ENCODE results near the gene KDM3A. TPM values are rescaled to one million over a fixed set of nuclear protein-coding genes. Genes with fewer than 3 reads are reported as not detected.

Gene KDM3A
- total and polyA plus RNA-seq, 2 of the 8 experiments (the other 6 are each of a cell fraction or from before 2014, with no cell fraction given) = 15.8 to 29.2 TPM

GRCh38 chr2:86436328-86436727 lies 4.8 kb upstream of the KDM3A start:
- no peak overlapping the region for H3K4me2 ChIP-seq (ENCODE audit: insufficient read depth in 1 of 2, low read depth in 2 of 2, low read length in 2 of 2)
- H2BK120ac ChIP-seq (replicated peaks; ENCODE audit: low read depth, low read length) = no peak overlapping the region
- H4K91ac ChIP-seq (replicated peaks; ENCODE audit: insufficient read length, low read length) = no peak overlapping the region
- H3K23ac ChIP-seq (ENCODE audit: insufficient read length) = no peak overlapping the region
- no peak overlapping the region for H3K14ac ChIP-seq (ENCODE audit: insufficient read length)
- no peak overlapping the region for H2BK5ac ChIP-seq (ENCODE audit: low read depth, low read length)
- no peak overlapping the region for H3K4me3 ChIP-seq (ENCODE audit: extremely low read depth in 1 of 4, insufficient read depth in 2 of 4, low read depth in 3 of 4, low read length in 4 of 4)
- H3K18ac ChIP-seq (ENCODE audit: extremely low read depth, low read length) = no peak overlapping the region
- no peak overlapping the region for H3K9ac ChIP-seq (replicated peaks in 1 of 4; ENCODE audit: extremely low read depth in 1 of 4, low read depth in 3 of 4, low read length in 3 of 4)
- peaks cover 7 to 21% of the 10 kb centered on the region in 2 experiments for H3K9me3 ChIP-seq (ENCODE audit: insufficient read depth in 2 of 2, low read depth in 1 of 2, low read length in 1 of 2)
- no peak overlapping the region for H3K4ac ChIP-seq (replicated peaks; ENCODE audit: insufficient read length, low read depth, low read length)
- H2AFZ ChIP-seq (ENCODE audit: low read length) = no peak overlapping the region
- no peak overlapping the region for H3K56ac ChIP-seq (replicated peaks; ENCODE audit: insufficient read length, low read depth, low read length)
- no peak for DNase-seq (ENCODE audit: low read depth in 1 of 2, low spot score in 2 of 2)
- H2BK20ac ChIP-seq (ENCODE audit: low read length) = no peak overlapping the region
- no peaks in the 10 kb centered on the region for H3K79me2 ChIP-seq (ENCODE audit: control insufficient read depth in 1 of 2, insufficient read depth in 2 of 2, low read length in 2 of 2)
- no peak overlapping the region for H2BK15ac ChIP-seq (ENCODE audit: low read length)
- H2BK12ac ChIP-seq (ENCODE audit: low read depth, low read length) = no peak overlapping the region
- no peak overlapping the region for H3K27ac ChIP-seq (ENCODE audit: low read depth, low read length)
- no peak overlapping the region for H2AK5ac ChIP-seq (ENCODE audit: low read depth, low read length)
- H4K5ac ChIP-seq (ENCODE audit: insufficient read length, low read depth, low read length) = no peak overlapping the region
- H3K36me3 ChIP-seq (ENCODE audit: control insufficient read depth in 2 of 4, insufficient read depth in 4 of 4, low read length in 3 of 4) = peaks cover 0 to 10% (median 0%) of the 10 kb centered on the region in 4 experiments; a peak in 1 of 8 replicates
- POLR2A ChIA-PET (ENCODE audit: partially characterized antibody) = no interaction called here
- CTCF ChIA-PET (ENCODE audit: partially characterized antibody) = interaction anchor here (0.8 to 1.3 kb wide), 2 partner anchors 32 to 40 kb away, joined by 3 read pairs; no protein-coding TSS in a partner anchor
- no peaks in the 10 kb centered on the region; a peak in 3 of 7 replicates for H3K27me3 ChIP-seq (replicated peaks in 1 of 4; ENCODE audit: control insufficient read depth in 3 of 4, extremely low read depth in 1 of 4, insufficient read depth in 3 of 4, low read length in 3 of 4)
- no peak for FAIRE-seq
- H4K8ac ChIP-seq (ENCODE audit: extremely low read depth, insufficient read depth, low read length) = no peak overlapping the region
- H3K4me1 ChIP-seq (replicated peaks in 1 of 4; ENCODE audit: control insufficient read depth in 3 of 4, insufficient read depth in 4 of 4, low read length in 3 of 4) = no peaks in the 10 kb centered on the region
- H3K23me2 ChIP-seq (ENCODE audit: low read depth, low read length) = no peaks in the 10 kb centered on the region
- H4K20me1 ChIP-seq (replicated peaks in 1 of 2; ENCODE audit: control insufficient read depth in 1 of 2, insufficient read depth in 2 of 2, low read length in 2 of 2) = no peaks in the 10 kb centered on the region
- no peaks in the 10 kb centered on the region for H3K79me1 ChIP-seq (ENCODE audit: low read depth, low read length)
- TF ChIP-seq KDM1A (IDR thresholded peaks at IDR 0.05; ENCODE audit: borderline replicate concordance, low read length) (no peak), SUZ12 (IDR thresholded peaks at IDR 0.05; ENCODE audit: low read length) (no peak), CHD2 (IDR thresholded peaks at IDR 0.05; ENCODE audit: low read length) (no peak), EZH2 (IDR thresholded peaks at IDR 0.05; ENCODE audit: low read depth, low read length, severe bottlenecking) (no peak), CBX8 (IDR thresholded peaks at IDR 0.05; ENCODE audit: borderline replicate concordance, low read depth, low read length) (no peak), RFX5 (IDR thresholded peaks at IDR 0.05; ENCODE audit: borderline replicate concordance, low read depth, low read length) (no peak), MAFK (IDR thresholded peaks at IDR 0.05; ENCODE audit: low read depth, low read length) (no peak), FOSL1 (IDR thresholded peaks at IDR 0.05; ENCODE audit: insufficient read depth, low read depth, low read length) (no peak)
